T-helper 22 cell (primary cell): ENCODE measurements around the gene PRKCH.
"Not testable (repeated sequence)": the region's sequence is repeated elsewhere in the genome, so short reads cannot be mapped to it uniquely, and the experiment has no call there.

Experiments
- DNase-seq: peaks from one replicate; pipeline ENCODE4 v3.0.0-alpha.2; 2020; ENCODE audit warnings: low read depth

The PRKCH gene

DNA sequence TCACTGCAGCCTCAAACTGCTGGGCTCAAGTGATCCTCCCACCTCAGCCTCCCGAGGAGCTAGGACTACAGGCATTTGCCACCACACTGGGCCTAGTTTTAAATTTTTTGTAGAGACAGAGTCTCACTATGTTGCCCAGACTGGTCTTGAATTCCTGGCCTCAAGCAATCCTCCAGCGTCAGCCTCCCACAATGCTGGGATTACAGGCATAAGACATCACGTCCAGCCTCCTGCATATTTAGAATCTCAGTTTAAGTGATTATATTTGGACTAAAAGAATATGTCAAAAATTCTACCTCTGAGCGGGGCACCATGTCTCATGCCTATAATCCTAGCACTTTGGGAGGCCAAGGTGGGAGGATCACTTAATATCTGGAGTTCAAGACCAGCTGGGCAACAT lies 12.7 kb upstream of the PRKCH start:
- DNase-seq: not testable (repeated sequence)

- DNase-seq: no peak
Observed at GRCh38 chr14:61315313-61315712, 6.1 kb upstream of the PRKCH start.

DNA sequence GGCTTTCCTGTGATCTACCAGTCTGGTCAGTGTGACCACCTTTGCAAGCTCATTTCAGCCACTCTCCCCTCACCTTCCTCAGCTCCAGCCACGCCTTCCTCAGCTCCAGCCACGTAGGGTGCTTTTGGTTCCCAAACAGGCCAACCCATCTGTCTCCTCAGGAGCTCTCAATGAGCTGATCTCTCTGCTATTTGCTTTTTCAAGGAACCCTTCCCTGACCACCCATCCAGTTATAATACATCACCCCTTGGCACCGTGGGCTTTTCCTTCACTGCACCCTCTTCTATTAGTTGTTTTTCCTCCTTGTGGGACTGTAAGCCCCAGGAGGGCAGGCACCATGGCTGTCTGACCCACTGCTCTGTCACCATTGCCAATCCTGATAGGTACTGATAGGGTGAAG lies 2.3 kb upstream of the PRKCH start:
- DNase-seq: no peak

GRCh38 chr14:61319706-61320105 lies 1.7 kb upstream of the PRKCH start:
- DNase-seq: no peak

GRCh38 chr14:61320170-61320569 lies 1.2 kb upstream of the PRKCH start:
- DNase-seq: not testable (repeated sequence)

GRCh38 chr14:61320806-61321384 lies 484 bp upstream of the PRKCH start:
- DNase-seq: no peak

DNA sequence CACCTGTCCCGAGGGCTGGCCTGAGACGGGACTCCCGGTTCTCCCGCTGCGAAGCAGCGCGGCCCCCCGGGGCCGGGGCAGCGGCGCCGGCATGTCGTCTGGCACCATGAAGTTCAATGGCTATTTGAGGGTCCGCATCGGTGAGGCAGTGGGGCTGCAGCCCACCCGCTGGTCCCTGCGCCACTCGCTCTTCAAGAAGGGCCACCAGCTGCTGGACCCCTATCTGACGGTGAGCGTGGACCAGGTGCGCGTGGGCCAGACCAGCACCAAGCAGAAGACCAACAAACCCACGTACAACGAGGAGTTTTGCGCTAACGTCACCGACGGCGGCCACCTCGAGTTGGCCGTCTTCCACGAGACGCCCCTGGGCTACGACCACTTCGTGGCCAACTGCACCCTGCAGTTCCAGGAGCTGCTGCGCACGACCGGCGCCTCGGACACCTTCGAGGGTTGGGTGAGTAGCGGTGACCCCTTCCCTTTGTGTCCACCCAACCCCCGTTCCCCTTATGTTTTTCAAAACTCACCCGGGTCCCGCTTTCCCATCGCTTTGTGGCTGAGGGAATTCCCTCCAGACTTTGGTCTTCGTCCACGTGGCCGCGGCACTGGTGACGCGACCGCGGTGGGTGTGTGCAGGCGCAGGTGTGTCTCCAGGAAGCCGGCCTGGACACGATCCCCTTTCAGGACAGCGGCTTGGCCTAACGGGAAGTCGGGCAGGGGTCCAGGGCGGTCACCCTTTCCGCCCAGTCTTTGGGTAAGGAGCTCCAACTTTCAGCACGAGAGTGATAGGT lies 826 bp downstream of the PRKCH start:
- DNase-seq: no peak

- DNase-seq: no peak
Observed at GRCh38 chr14:61322799-61323290, 1.5 kb downstream of the PRKCH start.

DNA sequence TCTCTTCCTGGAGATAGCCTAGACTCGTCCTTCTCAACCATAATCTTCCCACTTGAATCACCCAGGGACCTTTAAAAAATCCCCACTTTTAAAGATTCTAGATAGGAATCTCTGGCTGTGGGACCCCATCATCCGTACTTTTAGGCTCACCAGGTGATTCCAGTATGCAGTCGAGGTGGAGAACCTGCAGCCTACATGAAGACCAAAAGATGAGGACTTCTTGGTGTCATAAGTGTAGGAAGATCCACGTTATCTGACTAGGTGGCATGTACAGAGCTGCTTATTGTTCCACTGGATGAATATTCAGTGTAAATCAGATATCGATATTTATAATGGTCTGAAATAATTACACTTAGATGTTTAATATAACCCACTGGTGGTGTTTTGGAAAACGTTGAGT lies 2.6 kb downstream of the PRKCH start:
- no peak for DNase-seq

- DNase-seq: no peak
Observed at GRCh38 chr14:61325166-61325565, 3.8 kb downstream of the PRKCH start.

DNA sequence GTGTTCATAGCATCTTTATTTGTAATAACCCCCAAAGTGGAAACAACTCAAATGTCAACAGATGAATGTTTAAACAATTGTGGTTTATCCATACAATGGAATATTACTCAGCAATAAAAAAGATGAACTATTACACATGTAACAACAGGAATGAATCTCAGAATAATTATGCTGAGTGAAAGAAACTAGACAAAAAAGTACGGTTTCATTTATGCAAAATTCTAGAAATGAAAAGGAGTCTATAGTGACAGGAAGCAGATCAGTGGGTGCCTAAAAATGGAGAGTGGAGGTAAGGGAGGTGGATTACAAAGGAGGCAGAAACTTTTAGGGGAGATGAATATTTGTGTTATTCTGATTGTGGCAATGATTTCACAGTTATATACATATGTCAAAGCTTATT lies 4.8 kb downstream of the PRKCH start:
- no peak for DNase-seq

- DNase-seq: no peak
Observed at GRCh38 chr14:61326847-61327246, 5.5 kb downstream of the PRKCH start.

DNA sequence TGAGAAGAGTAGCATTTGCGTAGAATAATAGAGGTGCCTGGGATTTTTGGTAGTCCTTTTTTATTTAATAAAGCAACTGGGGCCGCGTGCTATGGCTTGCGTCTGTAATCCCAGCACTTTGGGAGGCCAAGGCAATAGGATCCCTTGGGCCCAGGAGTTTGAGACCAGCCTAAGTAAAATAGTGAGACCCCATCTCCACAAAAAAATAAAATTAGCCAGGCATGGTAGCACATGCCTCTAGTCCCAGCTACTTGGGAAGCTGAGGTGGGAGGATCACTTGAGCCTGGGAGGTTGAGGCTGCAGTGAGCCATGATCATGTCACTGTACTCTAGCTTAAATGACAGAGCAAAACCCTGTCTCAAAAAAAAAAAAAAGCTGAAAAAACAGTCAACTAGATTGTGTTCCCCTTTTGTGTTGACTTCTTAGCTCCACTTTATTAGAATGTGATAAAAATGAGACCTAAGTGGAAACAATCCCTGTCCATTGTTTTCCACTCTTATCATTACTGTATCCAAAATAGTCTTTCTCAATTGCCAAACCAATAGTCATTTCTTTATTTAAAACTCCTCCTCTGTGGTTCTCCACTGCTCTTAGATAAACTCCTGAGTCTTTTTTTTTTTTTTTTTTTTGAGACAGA lies 7.4 kb downstream of the PRKCH start:
- no peak for DNase-seq

DNA sequence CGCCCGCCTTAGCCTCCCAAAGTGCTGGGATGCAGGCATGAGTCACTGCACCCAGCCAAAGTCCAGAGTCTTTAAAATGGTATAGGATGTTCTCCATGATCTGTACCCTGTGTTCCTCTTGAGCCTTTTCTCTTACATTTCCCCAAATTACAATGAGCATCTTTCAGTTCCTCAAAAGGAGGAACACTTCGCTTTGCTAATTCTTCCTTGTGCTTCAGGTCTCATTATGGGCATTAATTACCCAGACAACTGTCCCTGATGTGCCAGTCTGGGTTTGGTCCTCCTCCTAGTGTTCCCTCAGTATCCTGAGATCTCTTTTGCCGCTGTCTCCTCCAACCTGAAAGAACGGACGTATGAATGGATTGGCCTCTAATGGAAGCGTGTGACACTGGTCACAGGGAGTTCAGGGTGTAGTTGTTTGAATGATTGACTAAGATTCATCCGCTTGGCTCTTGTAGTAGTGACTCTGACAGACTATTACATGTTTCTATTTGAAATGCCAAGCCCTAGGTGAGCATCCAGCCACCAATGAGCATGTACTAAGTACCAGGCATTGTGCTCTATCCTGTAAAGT lies 8.2 kb downstream of the PRKCH start:
- DNase-seq: no peak

GRCh38 chr14:61330511-61330910 lies 9.1 kb downstream of the PRKCH start:
- no peak for DNase-seq

DNA sequence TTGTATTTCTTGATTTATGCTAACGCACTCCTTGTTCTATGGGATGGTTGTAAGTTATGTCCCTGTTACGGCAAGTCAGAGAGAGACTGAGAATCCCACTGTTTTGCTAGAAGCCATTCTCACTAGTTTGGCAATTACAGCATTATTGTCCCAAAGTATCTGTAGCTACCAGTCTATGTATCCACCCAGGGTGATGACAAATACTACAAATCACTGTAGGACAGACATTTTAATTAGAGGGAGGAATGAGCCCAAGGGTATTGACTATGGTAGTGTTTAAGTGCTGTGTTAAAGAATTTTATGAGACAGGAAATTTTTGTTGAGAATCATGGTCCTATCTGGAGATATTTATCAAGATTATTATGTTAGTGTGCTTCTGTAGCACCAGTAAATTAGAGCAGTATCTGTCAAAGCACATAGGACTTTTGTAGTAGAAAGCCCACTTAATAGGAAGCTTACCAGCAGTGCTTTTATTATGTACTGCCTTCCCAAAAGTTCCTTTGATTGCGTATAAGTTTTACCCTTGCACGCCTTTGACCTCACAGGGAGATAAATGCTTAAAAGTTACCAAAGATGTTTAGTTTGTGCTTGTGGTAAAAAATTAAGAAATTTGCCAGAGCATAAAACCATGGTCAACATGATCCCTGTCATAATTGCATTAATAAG lies 10.7 kb downstream of the PRKCH start:
- DNase-seq: no peak

- no peak for DNase-seq
Observed at GRCh38 chr14:61332658-61333029, 11.3 kb downstream of the PRKCH start.

- no peak for DNase-seq
Observed at GRCh38 chr14:61333087-61333486, 11.7 kb downstream of the PRKCH start.

DNA sequence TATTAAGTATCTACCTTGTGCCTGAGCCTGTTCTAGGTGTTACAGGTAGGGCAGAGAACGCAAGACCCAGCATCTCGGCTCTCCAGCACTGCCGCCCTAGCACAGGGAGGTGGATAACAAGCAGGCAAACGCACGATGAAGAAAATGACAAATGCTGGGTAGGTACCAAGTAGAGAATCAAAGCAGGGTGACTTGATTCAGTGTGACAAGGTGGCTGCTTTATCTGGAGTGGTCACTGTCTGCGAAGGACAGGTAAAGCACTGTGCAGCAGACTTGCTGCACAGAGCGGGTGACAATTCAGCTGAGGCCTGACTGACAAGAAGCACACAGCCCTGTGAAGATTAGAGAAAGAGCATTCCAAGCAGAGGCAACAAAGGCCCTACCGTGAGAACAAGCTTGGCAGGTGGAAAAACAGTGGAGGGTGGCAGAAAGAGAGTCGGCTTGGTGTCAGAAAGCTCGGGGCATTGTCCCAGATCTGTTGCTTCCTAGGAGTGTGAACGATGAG lies 12.9 kb downstream of the PRKCH start:
- no peak for DNase-seq

DNA sequence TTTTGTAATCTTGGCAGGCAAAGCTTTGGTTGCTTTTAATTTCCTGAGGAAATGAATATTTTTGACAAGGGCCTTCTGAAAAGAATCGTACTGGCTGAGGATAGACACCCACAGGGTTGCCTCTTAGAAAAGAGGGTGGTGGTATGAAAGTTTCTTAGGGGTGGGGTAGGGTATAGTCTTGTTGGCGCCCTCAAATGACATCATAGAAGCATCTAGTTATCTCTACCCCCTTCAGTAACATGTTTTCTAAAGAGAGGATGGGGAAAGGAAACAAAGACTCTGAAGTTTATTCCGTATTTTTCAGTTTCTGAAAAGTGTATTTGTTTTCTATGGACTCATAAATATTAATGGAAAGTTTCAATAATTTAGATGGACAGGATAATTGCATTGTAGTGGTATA lies 13.7 kb downstream of the PRKCH start:
- no peak for DNase-seq

- DNase-seq: no peak
Observed at GRCh38 chr14:61335671-61336275, 14.4 kb downstream of the PRKCH start.

GRCh38 chr14:61337893-61338292 lies 16.5 kb downstream of the PRKCH start:
- DNase-seq: peak; percentile 71
